ENCODE results near the gene HIP1. TPM values are rescaled to one million over a fixed set of nuclear protein-coding genes. Genes with fewer than 3 reads are reported as not detected.

Gene HIP1
- total and polyA plus RNA-seq, 4 donors: 10.2 to 51.2 (median 28.6) TPM

- Histone ChIP-seq H3K27ac (ENCODE audit: low read depth in 1 of 2, low read length in 1 of 2) (peak overlapping the region; percentile 51 to 83), H3K4me1 (ENCODE audit: control insufficient read depth in 5 of 5, insufficient read depth in 5 of 5, low read length in 5 of 5) (peaks cover 0 to 15% (median 5%) of the 10 kb centered on the region in 5 donors), H3K9ac (ENCODE audit: insufficient read depth in 1 of 2, low read length in 2 of 2) (peak overlapping the region in 1 of 2 donors; percentile 67), H3K9me3 (ENCODE audit: control insufficient read depth in 4 of 4, insufficient read depth in 3 of 4, low read length in 3 of 4) (peaks cover 0 to 5% (median under 1%) of the 10 kb centered on the region in 4 donors), H3K27me3 (ENCODE audit: control insufficient read depth in 3 of 3, insufficient read depth in 3 of 3, low read length in 2 of 3) (no peaks in the 10 kb centered on the region), H3K4me3 (peak overlapping the region; percentile 60), H3K36me3 (ENCODE audit: control insufficient read depth in 4 of 4, insufficient read depth in 4 of 4, low read length in 4 of 4) (no peaks in the 10 kb centered on the region)
- peak; percentile 74 to 79 (median 75) for DNase-seq
- WGBS, 2 donors: 0 to 1% methylated on average over 35 to 77 of the region's 77 CpGs
- peak; percentile 37 for ATAC-seq (ENCODE audit: insufficient read depth, low FRiP score)
- TF ChIP-seq CTCF (IDR thresholded peaks at IDR 0.05; ENCODE audit: control extremely low read depth, extremely low read depth): no peak
Measured at GRCh38 chr7:75639071-75639885, 99.5 kb downstream of the HIP1 start.

- Histone ChIP-seq H3K4me3 (peak overlapping the region; percentile 60), H3K27ac (ENCODE audit: low read depth in 1 of 2, low read length in 1 of 2) (peak overlapping the region; percentile 51 to 59), H3K4me1 (ENCODE audit: control insufficient read depth in 5 of 5, insufficient read depth in 5 of 5, low read length in 5 of 5) (peaks cover 0 to 15% (median 5%) of the 10 kb centered on the region in 5 donors), H3K36me3 (ENCODE audit: control insufficient read depth in 4 of 4, insufficient read depth in 4 of 4, low read length in 4 of 4) (no peaks in the 10 kb centered on the region), H3K27me3 (ENCODE audit: control insufficient read depth in 3 of 3, insufficient read depth in 3 of 3, low read length in 2 of 3) (no peaks in the 10 kb centered on the region), H3K9me3 (ENCODE audit: control insufficient read depth in 4 of 4, insufficient read depth in 3 of 4, low read length in 3 of 4) (peaks cover 0 to 5% (median under 1%) of the 10 kb centered on the region in 4 donors), H3K9ac (ENCODE audit: insufficient read depth in 1 of 2, low read length in 2 of 2) (peak overlapping the region in 1 of 2 donors; percentile 77)
- ATAC-seq (ENCODE audit: insufficient read depth, low FRiP score): peak; percentile 56
- peak; percentile 75 to 79 (median 78) for DNase-seq
- WGBS, 2 donors: 3 to 4% methylated on average over 35 of the region's 35 CpGs
- TF ChIP-seq CTCF (IDR thresholded peaks at IDR 0.05; ENCODE audit: control extremely low read depth, extremely low read depth): no peak
Measured at GRCh38 chr7:75638594-75639070, 100.1 kb downstream of the HIP1 start.

GRCh38 chr7:75637854-75638593 is 100.7 kb downstream of the HIP1 start:
- peaks cover 0 to 15% (median 5%) of the 10 kb centered on the region in 5 donors for H3K4me1 ChIP-seq (ENCODE audit: control insufficient read depth in 5 of 5, insufficient read depth in 5 of 5, low read length in 5 of 5)
- no peak for TF ChIP-seq CTCF (IDR thresholded peaks at IDR 0.05; ENCODE audit: control extremely low read depth, extremely low read depth)
- peaks cover 0 to 3% (median under 1%) of the 10 kb centered on the region in 4 donors for H3K9me3 ChIP-seq (ENCODE audit: control insufficient read depth in 4 of 4, insufficient read depth in 3 of 4, low read length in 3 of 4)
- peak overlapping the region; percentile 1 to 77 for H3K9ac ChIP-seq (ENCODE audit: insufficient read depth in 1 of 2, low read length in 2 of 2)
- DNase-seq (peak in 1 of 3 donors; percentile 12), ATAC-seq (ENCODE audit: insufficient read depth, low FRiP score) (peak; percentile 29)
- peak overlapping the region; percentile 60 for H3K4me3 ChIP-seq
- H3K27ac ChIP-seq (ENCODE audit: low read depth in 1 of 2, low read length in 1 of 2): peak overlapping the region in 1 of 2 donors; percentile 59
- H3K36me3 ChIP-seq (ENCODE audit: control insufficient read depth in 4 of 4, insufficient read depth in 4 of 4, low read length in 4 of 4): no peaks in the 10 kb centered on the region
- no peaks in the 10 kb centered on the region for H3K27me3 ChIP-seq (ENCODE audit: control insufficient read depth in 3 of 3, insufficient read depth in 3 of 3, low read length in 2 of 3)
- WGBS, 2 donors: 45 to 62% methylated on average over 14 of the region's 14 CpGs
